Hepatocyte (in vitro differentiated cells): Measurements from ENCODE around the gene H6PD. TPM values are rescaled to one million over a fixed set of nuclear protein-coding genes. Genes with fewer than 3 reads are reported as not detected.

ENCODE experiments used
- DNase-seq: peaks from one replicate; pipeline ENCODE4 v3.0.0-alpha.2; 2016; ENCODE audit warnings: low spot score
- H2AFZ ChIP-seq: fragments of 200-600 bp; sonication (generic); 2 replicates; pipeline ENCODE4 v1.6.0; 2016; ENCODE audit warnings: antibody characterized with exemption, mild to moderate bottlenecking
- H3K27ac ChIP-seq: fragments of 200-600 bp; sonication (generic); 2 replicates; pipeline ENCODE4 v1.5.1; 2016; ENCODE audit warnings: mild to moderate bottlenecking
- H3K27me3 ChIP-seq: fragments of 200-600 bp; sonication (generic); 2 replicates; pipeline ENCODE4 v1.6.1; 2016
- H3K36me3 ChIP-seq: fragments of 200-600 bp; sonication (generic); replicated peaks from 2 replicates; pipeline ENCODE4 v1.5.1; 2016; ENCODE audit warnings: low read depth; ENCODE audit not compliant: insufficient read depth
- H3K4me1 ChIP-seq: fragments of 200-600 bp; sonication (generic); 2 replicates; pipeline ENCODE4 v1.5.1; 2016; ENCODE audit warnings: mild to moderate bottlenecking, moderate library complexity; ENCODE audit not compliant: insufficient read depth
- H3K4me2 ChIP-seq: fragments of 200-600 bp; sonication (generic); 2 replicates; pipeline ENCODE4 v1.6.0; 2016
- H3K4me3 ChIP-seq: fragments of 200-600 bp; sonication (generic); 2 replicates; pipeline ENCODE4 v1.5.1; 2016; ENCODE audit warnings: mild to moderate bottlenecking
- H3K79me2 ChIP-seq: fragments of 200-600 bp; sonication (generic); 2 replicates; pipeline ENCODE4 v1.6.0; 2017; ENCODE audit warnings: mild to moderate bottlenecking
- H3K9me2 ChIP-seq: fragments of 200-600 bp; sonication (generic); replicated peaks from 2 replicates; pipeline ENCODE4 v1.6.0; 2017; ENCODE audit warnings: mild to moderate bottlenecking; ENCODE audit not compliant: insufficient read depth
- H3K9me3 ChIP-seq: fragments of 200-600 bp; sonication (generic); 2 replicates; pipeline ENCODE4 v1.5.1; 2016; ENCODE audit warnings: low read depth, mild to moderate bottlenecking
- H4K20me1 ChIP-seq: fragments of 200-600 bp; sonication (generic); 2 replicates; pipeline ENCODE4 v1.6.0; 2016; ENCODE audit warnings: mild to moderate bottlenecking; ENCODE audit not compliant: insufficient read depth, poor library complexity, severe bottlenecking
- EZH2 ChIP-seq: fragments of 200-600 bp; sonication (generic); IDR thresholded peaks from 2 replicates; pipeline ENCODE4 v1.6.1; 2016; ENCODE audit warnings: antibody characterized with exemption, mild to moderate bottlenecking, borderline replicate concordance
- EZH2phosphoT487 ChIP-seq: fragments of 200-600 bp; sonication (generic); IDR thresholded peaks from one replicate; pipeline ENCODE4 v1.6.1; 2018; ENCODE audit warnings: antibody characterized with exemption, mild to moderate bottlenecking, low read depth, moderate library complexity; ENCODE audit not compliant: unreplicated experiment, severe bottlenecking
- WGBS: methylation state at CpG from one replicate; pipeline ENCODE4 v1.1.6; 2016; ENCODE audit warnings: low lambda C conversion rate; ENCODE audit errors: missing lambda C conversion rate; 5-methylcytosine and 5-hydroxymethylcytosine counted together
- polyA plus RNA-seq: library from polyadenylated mRNA; unstranded; fragments of >200 nt; fragmentation: Nextera tagmentation; extraction: Ambion mirVana; gene quantifications from 2 replicates; pipeline ENCODE4 v1.2.1, GENCODE V29; 2016
- total RNA-seq: library from RNA; depleted of rRNA; stranded (reverse); fragments of >200 nt; gene quantifications from 2 replicates; pipeline ENCODE4 v1.2.3, GENCODE V29; 2014
- TF ChIP-seq, protein P1 (sequence below): fragments of 200-600 bp; sonication (generic); IDR thresholded peaks from 2 replicates; pipeline ENCODE4 v1.5.1; 2016; ENCODE audit warnings: antibody characterized with exemption, mild to moderate bottlenecking; ENCODE audit not compliant: poor library complexity

H6PD gene, protein sequence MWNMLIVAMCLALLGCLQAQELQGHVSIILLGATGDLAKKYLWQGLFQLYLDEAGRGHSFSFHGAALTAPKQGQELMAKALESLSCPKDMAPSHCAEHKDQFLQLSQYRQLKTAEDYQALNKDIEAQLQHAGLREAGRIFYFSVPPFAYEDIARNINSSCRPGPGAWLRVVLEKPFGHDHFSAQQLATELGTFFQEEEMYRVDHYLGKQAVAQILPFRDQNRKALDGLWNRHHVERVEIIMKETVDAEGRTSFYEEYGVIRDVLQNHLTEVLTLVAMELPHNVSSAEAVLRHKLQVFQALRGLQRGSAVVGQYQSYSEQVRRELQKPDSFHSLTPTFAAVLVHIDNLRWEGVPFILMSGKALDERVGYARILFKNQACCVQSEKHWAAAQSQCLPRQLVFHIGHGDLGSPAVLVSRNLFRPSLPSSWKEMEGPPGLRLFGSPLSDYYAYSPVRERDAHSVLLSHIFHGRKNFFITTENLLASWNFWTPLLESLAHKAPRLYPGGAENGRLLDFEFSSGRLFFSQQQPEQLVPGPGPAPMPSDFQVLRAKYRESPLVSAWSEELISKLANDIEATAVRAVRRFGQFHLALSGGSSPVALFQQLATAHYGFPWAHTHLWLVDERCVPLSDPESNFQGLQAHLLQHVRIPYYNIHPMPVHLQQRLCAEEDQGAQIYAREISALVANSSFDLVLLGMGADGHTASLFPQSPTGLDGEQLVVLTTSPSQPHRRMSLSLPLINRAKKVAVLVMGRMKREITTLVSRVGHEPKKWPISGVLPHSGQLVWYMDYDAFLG
- total RNA-seq (40.4 and 54.8 TPM in 2 replicates), polyA plus RNA-seq (23.9 and 26.3 TPM in 2 replicates)

DNA sequence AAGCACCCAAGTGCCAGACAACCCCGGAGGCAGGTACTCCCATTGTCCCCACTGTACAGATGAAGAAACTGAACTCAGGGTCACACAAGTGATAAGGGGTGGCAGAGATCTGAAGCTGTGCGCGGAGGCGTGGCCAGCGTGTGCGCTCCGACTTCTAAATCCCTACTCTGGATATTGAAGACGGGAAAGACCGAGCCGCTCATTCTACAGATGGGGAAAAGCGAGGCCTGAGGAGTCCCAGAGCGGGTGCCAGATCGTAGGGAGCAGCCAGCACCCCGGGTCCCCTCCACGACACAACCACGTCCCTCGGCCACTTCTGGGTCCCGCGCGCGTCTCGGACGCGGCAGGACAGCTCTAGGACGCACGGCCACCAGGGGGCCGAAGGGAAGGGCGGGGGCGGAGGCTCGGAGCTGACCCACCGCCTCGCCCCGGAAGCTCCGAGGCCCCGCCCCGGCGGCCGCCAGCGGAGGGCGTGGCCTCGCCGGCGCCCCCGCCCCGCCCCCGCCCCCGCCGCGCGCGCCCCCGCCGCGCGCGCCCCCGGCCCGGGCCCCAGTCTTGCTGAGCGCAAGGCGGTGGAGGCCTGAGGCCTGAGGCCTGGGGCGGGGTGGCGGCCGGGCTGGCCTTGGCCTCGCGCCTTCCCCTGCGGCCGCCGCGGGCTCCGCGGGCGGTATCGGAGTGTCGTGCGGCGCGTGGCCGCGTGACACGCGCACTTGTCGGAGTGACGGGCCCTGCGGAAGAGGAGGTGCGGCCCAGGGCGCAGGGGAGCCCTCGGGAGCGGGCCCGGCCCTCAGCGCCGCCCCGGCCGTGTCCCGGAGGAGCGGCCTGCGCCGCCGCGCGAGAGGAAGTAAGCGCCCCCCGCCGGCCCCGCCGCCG is at the start of gene H6PD:
Gene H6PD, plus strand, starts transcription at position 552 of the 873 bp plus-strand sequence. CDS start 10,161 bp downstream, outside the sequence.
- Histone ChIP-seq H3K9me2 (no peaks in the 10 kb centered on the region), H3K4me2 (peak within 1 kb of the TSS; percentile 91), H3K36me3 (no peaks in the 10 kb centered on the region), H3K27ac (peak within 1 kb of the TSS; percentile 97), H2AFZ (peak within 1 kb of the TSS; percentile 77), H3K4me3 (peak within 1 kb of the TSS; percentile 82), H3K4me1 (peaks cover 39% of the 10 kb centered on the region), H3K27me3 (no peaks in the 10 kb centered on the region), H3K9me3 (no peaks in the 10 kb centered on the region), H3K79me2 (peaks cover 37% of the 10 kb centered on the region), H4K20me1 (no peaks in the 10 kb centered on the region)
- TF ChIP-seq, protein P1, sequence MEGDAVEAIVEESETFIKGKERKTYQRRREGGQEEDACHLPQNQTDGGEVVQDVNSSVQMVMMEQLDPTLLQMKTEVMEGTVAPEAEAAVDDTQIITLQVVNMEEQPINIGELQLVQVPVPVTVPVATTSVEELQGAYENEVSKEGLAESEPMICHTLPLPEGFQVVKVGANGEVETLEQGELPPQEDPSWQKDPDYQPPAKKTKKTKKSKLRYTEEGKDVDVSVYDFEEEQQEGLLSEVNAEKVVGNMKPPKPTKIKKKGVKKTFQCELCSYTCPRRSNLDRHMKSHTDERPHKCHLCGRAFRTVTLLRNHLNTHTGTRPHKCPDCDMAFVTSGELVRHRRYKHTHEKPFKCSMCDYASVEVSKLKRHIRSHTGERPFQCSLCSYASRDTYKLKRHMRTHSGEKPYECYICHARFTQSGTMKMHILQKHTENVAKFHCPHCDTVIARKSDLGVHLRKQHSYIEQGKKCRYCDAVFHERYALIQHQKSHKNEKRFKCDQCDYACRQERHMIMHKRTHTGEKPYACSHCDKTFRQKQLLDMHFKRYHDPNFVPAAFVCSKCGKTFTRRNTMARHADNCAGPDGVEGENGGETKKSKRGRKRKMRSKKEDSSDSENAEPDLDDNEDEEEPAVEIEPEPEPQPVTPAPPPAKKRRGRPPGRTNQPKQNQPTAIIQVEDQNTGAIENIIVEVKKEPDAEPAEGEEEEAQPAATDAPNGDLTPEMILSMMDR, result peak; percentile 77
- TF ChIP-seq EZH2, result no peak
- 4% methylated on average over 36 of the region's 106 CpGs for WGBS
- DNase-seq, result peak; percentile 95

- H3K4me2 ChIP-seq, result no peak overlapping the region
- no peak for DNase-seq
- WGBS, result 67% methylated on average over 5 of the region's 5 CpGs
- H2AFZ ChIP-seq, result no peak overlapping the region
- no peaks in the 10 kb centered on the region for H3K36me3 ChIP-seq
- peaks cover 10% of the 10 kb centered on the region for H3K27me3 ChIP-seq
- H3K4me3 ChIP-seq, result no peak overlapping the region
- no peak for TF ChIP-seq EZH2phosphoT487
- TF ChIP-seq EZH2, result no peak
- TF ChIP-seq, protein P1, result no peak
- no peaks in the 10 kb centered on the region for H4K20me1 ChIP-seq
- peaks cover 9% of the 10 kb centered on the region for H3K79me2 ChIP-seq
- no peaks in the 10 kb centered on the region for H3K9me2 ChIP-seq
- H3K4me1 ChIP-seq, result peaks cover 5% of the 10 kb centered on the region
- H3K27ac ChIP-seq, result no peak overlapping the region
- H3K9me3 ChIP-seq, result no peaks in the 10 kb centered on the region
These were observed 48.3 kb upstream of the H6PD start for GRCh38 chr1:9186082-9186859.

- Histone ChIP-seq H3K79me2 (peaks cover 5% of the 10 kb centered on the region), H4K20me1 (no peaks in the 10 kb centered on the region), H3K9me2 (no peaks in the 10 kb centered on the region), H2AFZ (no peak overlapping the region), H3K27me3 (peaks cover 10% of the 10 kb centered on the region), H3K9me3 (no peaks in the 10 kb centered on the region), H3K27ac (no peak overlapping the region), H3K4me3 (no peak overlapping the region), H3K4me1 (peaks cover 5% of the 10 kb centered on the region), H3K4me2 (no peak overlapping the region), H3K36me3 (no peaks in the 10 kb centered on the region)
- WGBS, result 63% methylated on average over 2 of the region's 2 CpGs
- TF ChIP-seq EZH2phosphoT487 (no peak), EZH2 (no peak)
- TF ChIP-seq, protein P1, result no peak
- DNase-seq, result no peak
These were observed 47.6 kb upstream of the H6PD start for GRCh38 chr1:9187004-9187403.
